Progenitor cell of endocrine pancreas (in vitro differentiated cells): ENCODE data around the gene CST11. TPM values are rescaled to one million over a fixed set of nuclear protein-coding genes. Genes with fewer than 3 reads are reported as not detected.

Source experiments
- DNase-seq: peaks from one replicate; pipeline ENCODE4 v3.0.0; 2021; ENCODE audit warnings: low spot score; ENCODE audit not compliant: unreplicated experiment
- H3K27ac Mint-ChIP-seq: 2 replicates; pipeline ENCODE4 v1.8.0; 2021; ENCODE audit warnings: mild to moderate bottlenecking, moderate library complexity, mixed read lengths
- H3K27me3 Mint-ChIP-seq: 2 replicates; pipeline ENCODE4 v1.8.0; 2021; ENCODE audit warnings: mixed read lengths
- H3K36me3 Mint-ChIP-seq: 2 replicates; pipeline ENCODE4 v1.8.0; 2022; ENCODE audit warnings: mixed read lengths; ENCODE audit not compliant: insufficient read depth
- H3K4me1 Mint-ChIP-seq: 2 replicates; pipeline ENCODE4 v1.8.0; 2021; ENCODE audit warnings: low read depth, mixed read lengths
- H3K4me3 Mint-ChIP-seq: 2 replicates; pipeline ENCODE4 v1.8.0; 2021; ENCODE audit warnings: low read depth, mild to moderate bottlenecking, moderate library complexity, mixed read lengths
- H3K9me3 Mint-ChIP-seq: 2 replicates; pipeline ENCODE4 v1.8.0; 2021; ENCODE audit warnings: low read depth, mixed read lengths
- long read RNA-seq: library from polyadenylated mRNA; unstranded; transcript quantifications from one replicate; pipeline ENCODE4 v2.0.0, GENCODE V29; 2020
- total RNA-seq: library from RNA; stranded (reverse); gene quantifications from 2 replicates; pipeline ENCODE4 v1.2.1, GENCODE V29; 2021
- TF ChIP-seq, protein P1 (sequence below): fragments of 200-600 bp; sonication (generic); IDR thresholded peaks from one replicate; pipeline ENCODE4 v1.5.0; 2021; ENCODE audit warnings: antibody characterized with exemption, mild to moderate bottlenecking; ENCODE audit not compliant: unreplicated experiment

The CST11 gene, protein sequence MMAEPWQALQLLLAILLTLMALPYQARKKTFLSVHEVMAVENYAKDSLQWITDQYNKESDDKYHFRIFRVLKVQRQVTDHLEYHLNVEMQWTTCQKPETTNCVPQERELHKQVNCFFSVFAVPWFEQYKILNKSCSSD
- total RNA-seq, result not detected in 2 replicates
- long read RNA-seq, result 0 reads

DNA sequence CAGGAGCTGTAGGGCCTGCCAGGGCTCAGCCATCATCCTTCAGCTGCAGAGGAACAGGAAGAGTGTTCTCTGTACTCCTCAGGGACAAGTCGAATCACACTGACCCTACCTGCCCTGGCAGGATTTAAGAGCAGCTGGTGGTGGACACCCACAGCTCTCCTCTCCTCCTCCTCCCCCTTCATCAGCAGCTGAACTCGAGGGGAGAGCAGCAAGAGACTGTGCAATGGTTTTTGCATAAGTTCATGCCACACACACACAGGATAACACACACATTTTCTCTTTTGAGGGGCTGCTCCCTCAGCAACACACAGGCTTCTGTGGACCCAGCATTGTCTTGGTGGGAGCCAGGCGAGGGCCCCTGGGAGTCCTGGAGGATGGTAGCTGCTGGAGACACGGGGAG is at the start of gene CST11:
Gene CST11, minus strand, starts transcription at position 101 of the 400 bp plus-strand sequence. Its CDS starts 65 bp downstream, at position 36.
- TF ChIP-seq, protein P1, sequence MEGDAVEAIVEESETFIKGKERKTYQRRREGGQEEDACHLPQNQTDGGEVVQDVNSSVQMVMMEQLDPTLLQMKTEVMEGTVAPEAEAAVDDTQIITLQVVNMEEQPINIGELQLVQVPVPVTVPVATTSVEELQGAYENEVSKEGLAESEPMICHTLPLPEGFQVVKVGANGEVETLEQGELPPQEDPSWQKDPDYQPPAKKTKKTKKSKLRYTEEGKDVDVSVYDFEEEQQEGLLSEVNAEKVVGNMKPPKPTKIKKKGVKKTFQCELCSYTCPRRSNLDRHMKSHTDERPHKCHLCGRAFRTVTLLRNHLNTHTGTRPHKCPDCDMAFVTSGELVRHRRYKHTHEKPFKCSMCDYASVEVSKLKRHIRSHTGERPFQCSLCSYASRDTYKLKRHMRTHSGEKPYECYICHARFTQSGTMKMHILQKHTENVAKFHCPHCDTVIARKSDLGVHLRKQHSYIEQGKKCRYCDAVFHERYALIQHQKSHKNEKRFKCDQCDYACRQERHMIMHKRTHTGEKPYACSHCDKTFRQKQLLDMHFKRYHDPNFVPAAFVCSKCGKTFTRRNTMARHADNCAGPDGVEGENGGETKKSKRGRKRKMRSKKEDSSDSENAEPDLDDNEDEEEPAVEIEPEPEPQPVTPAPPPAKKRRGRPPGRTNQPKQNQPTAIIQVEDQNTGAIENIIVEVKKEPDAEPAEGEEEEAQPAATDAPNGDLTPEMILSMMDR, result no peak
- Mint-ChIP-seq H3K9me3 (no peaks in the 10 kb centered on the region), H3K27ac (no peak within 1 kb of the TSS), H3K27me3 (peaks cover 8% of the 10 kb centered on the region), H3K4me3 (no peak within 1 kb of the TSS), H3K4me1 (peaks cover 2% of the 10 kb centered on the region), H3K36me3 (no peaks in the 10 kb centered on the region)
- no peak for DNase-seq

DNA sequence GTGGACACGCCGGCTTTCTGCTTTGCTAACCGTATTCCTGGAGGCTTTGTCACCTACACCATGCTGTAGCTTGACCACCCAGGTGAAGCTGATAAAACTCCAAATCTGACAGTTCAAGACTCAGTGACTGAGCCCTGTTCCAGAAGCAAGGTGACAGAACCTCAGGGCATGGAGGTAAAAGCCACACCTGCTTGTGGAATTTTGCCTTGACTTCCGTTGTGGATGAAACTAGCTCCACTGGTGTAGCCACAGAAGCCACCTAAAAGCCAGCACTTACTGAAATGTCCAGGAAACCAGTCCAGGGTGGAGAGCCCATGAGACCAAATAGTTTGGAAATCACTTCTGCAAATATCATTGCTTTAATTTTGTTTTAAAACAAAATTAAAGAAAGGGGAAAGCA is 49.2 kb upstream of the CST11 start:
- no peaks in the 10 kb centered on the region for H3K36me3 Mint-ChIP-seq
- no peak overlapping the region for H3K27ac Mint-ChIP-seq
- TF ChIP-seq, protein P1, result no peak
- H3K4me1 Mint-ChIP-seq, result peaks cover 38% of the 10 kb centered on the region
- H3K4me3 Mint-ChIP-seq, result no peak overlapping the region
- DNase-seq, result no peak
- peaks cover under 1% of the 10 kb centered on the region for H3K9me3 Mint-ChIP-seq
- H3K27me3 Mint-ChIP-seq, result no peaks in the 10 kb centered on the region

- Mint-ChIP-seq H3K27ac (no peak overlapping the region), H3K4me1 (peaks cover 29% of the 10 kb centered on the region), H3K27me3 (no peaks in the 10 kb centered on the region), H3K4me3 (no peak overlapping the region), H3K9me3 (peaks cover 12% of the 10 kb centered on the region), H3K36me3 (no peaks in the 10 kb centered on the region)
- TF ChIP-seq, protein P1, result no peak
- DNase-seq, result no peak
Measured at GRCh38 chr20:23497536-23497935, 44.9 kb upstream of the CST11 start.

DNA sequence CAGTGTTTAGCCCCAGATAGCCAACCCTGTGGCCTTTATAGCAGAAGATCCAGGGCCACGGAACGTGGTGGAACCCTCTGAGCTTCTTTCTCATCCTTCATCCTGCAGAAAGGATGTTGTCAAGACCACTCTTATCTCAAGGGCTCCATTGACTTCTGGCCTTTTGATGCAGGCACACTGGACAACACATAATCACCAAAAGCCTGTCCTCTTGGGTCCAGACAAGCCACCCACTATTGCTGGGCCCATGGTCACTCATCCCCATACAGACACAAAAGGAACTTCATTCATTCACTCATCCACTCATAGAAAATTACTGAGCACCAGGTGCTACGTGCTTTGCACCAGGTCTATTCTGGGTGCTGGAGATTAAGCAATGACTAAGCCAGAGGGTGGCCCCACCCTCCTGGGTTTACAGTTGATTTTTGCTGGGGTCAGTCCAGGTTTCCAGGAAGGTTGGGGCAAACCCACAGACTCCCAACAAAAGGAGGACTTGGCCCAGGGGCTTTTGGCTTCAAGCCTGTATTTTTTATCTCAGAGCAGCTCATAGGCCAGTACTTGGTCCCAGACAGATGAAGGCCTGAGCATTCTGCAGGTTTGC is 40.6 kb upstream of the CST11 start:
- Mint-ChIP-seq H3K36me3 (no peaks in the 10 kb centered on the region), H3K4me3 (no peak overlapping the region), H3K9me3 (peaks cover 12% of the 10 kb centered on the region), H3K27me3 (no peaks in the 10 kb centered on the region), H3K4me1 (no peaks in the 10 kb centered on the region), H3K27ac (no peak overlapping the region)
- TF ChIP-seq, protein P1, result no peak
- no peak for DNase-seq

DNA sequence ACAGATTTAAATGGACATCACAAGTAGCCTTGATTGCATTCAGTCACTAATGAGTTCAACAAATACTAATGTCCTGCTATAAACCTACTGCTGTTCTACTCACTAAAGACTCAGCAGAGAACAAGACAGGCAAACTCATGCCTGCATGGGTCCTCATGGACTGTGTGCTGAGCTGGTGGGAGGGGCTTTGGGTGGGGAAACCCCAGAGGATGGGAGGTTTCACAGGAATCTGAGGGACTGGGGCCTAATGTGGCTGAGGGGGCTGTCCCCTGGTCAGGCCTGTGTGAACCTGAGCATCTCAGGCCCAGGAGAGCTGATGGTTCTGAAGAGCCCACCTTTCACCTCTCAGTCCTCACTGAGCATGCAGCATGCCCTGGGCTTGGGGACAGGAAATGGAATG is 39.6 kb upstream of the CST11 start:
- Mint-ChIP-seq H3K4me1 (no peaks in the 10 kb centered on the region), H3K27ac (no peak overlapping the region), H3K27me3 (peaks cover 3% of the 10 kb centered on the region), H3K9me3 (peaks cover 12% of the 10 kb centered on the region), H3K36me3 (no peaks in the 10 kb centered on the region), H3K4me3 (no peak overlapping the region)
- TF ChIP-seq, protein P1, result no peak
- DNase-seq, result no peak
